Mucosa of stomach (tissue), 1 donor: ENCODE results near the gene YJEFN3.

Experiments
- H3K27me3 ChIP-seq: one replicate; pipeline ENCODE4 v1.7.0; 2013; ENCODE audit warnings: mild to moderate bottlenecking, low read length; ENCODE audit not compliant: control insufficient read depth, insufficient read depth
- H3K36me3 ChIP-seq: one replicate; pipeline ENCODE4 v1.7.0; 2013; ENCODE audit warnings: low read length; ENCODE audit not compliant: control insufficient read depth, insufficient read depth
- H3K4me1 ChIP-seq: one replicate; pipeline ENCODE4 v1.7.0; 2013; ENCODE audit warnings: mild to moderate bottlenecking, low read length; ENCODE audit not compliant: control insufficient read depth, insufficient read depth
- H3K4me3 ChIP-seq: one replicate; pipeline ENCODE4 v1.7.0; 2013; ENCODE audit warnings: low read length
- H3K9ac ChIP-seq: one replicate; pipeline ENCODE4 v1.7.0; 2013; ENCODE audit warnings: mild to moderate bottlenecking, low read length, moderate library complexity
- H3K9me3 ChIP-seq: one replicate; pipeline ENCODE4 v1.7.0; 2013; ENCODE audit warnings: mild to moderate bottlenecking, low read length, moderate library complexity; ENCODE audit not compliant: control insufficient read depth
- donor health status: Pancreatic carcinoma.

YJEFN3 gene

DNA sequence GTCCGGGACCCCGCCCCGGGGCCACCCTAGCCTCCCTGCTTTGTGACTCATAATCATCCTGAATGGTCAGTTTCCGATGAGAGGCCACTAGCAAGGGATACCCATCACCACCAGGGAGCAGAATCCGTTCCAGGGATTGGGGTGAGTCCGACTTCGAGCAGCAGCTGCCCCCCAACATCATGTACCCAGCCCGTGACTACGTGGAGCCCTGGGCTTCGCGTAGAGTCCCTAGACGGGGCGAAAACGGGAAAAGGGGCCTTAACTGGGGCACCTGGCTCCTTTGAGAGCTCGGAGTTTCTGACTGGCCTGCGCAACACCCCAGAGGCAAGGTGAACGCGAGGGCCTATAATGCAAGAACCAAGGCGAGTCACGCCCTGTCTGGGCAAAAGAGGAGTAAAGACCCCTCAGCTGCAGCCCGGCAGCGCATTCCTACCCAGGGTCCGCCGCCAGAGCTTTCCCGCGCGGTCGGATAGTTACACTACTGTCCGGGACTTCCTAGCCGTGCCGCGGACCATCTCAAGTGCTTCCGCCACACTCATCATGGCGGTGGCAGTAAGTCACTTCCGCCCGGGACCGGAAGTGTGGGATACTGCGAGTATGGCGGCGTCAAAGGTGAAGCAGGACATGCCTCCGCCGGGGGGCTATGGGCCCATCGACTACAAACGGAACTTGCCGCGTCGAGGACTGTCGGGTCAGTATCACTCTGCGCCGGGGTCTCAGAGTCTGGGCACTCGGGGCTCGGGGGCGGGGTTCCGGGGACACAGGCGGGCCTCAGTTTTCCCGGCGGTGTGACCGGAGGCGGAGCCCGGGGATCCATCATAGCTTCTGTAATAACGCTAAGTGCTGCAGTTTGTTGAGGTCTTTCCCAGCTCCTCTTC, 12.8 kb upstream of the YJEFN3 start, which contains the start of gene NDUFA13:
Gene NDUFA13 (plus strand): TSS at position 584 of the 878 bp plus-strand sequence. CDS start 14 bp downstream, at position 598.
- H3K4me3 ChIP-seq: peak within 1 kb of the TSS; percentile 97
- no peaks in the 10 kb centered on the region for H3K9me3 ChIP-seq
- H3K9ac ChIP-seq: peak within 1 kb of the TSS; percentile 95
- peaks cover 7% of the 10 kb centered on the region for H3K4me1 ChIP-seq
- H3K36me3 ChIP-seq: no peaks in the 10 kb centered on the region
- no peaks in the 10 kb centered on the region for H3K27me3 ChIP-seq

DNA sequence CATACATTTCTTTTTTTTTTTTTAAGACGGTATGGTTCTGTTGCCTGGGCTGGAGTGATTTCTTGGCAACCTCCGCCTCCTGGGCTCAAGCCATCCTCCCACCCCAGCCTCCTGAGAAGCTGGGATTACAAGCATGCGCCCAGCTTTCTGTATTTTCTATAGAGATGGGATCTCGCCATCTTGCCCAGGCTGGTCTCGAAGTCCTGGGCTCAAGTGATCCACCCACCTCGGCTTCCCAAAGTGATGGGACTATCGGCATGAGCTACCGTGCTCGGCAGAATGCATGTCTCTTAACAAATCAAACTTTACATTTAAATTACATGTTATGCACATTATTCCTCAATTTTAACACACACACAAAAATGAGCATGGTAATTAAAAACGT, 11.5 kb upstream of the YJEFN3 start:
- H3K9me3 ChIP-seq: no peaks in the 10 kb centered on the region
- H3K9ac ChIP-seq: peak overlapping the region; percentile 95
- no peaks in the 10 kb centered on the region for H3K36me3 ChIP-seq
- H3K4me1 ChIP-seq: peaks cover 5% of the 10 kb centered on the region
- H3K4me3 ChIP-seq: no peak overlapping the region
- H3K27me3 ChIP-seq: no peaks in the 10 kb centered on the region

DNA sequence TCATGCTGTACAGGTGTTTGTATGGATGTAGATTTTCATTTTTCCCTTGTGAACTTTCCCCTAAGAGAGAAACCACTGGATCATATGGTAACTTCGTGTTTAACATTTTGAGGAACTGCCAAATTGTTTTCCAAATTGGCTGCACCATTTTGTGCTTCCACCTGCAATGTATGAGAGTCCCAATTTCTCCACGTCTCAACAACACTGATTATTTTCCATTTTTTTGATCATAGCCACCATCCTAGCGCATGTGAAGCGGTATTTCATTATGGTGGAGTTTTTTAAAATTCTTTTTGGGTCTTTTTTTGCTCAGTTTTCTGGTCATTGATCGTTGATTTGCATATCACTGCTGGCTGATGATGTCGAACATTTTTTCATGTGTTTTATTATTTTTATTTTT, 7.7 kb upstream of the YJEFN3 start:
- Histone ChIP-seq H3K9me3 (no peaks in the 10 kb centered on the region), H3K4me1 (no peaks in the 10 kb centered on the region), H3K9ac (no peak overlapping the region), H3K27me3 (no peaks in the 10 kb centered on the region), H3K36me3 (no peaks in the 10 kb centered on the region), H3K4me3 (no peak overlapping the region)

DNA sequence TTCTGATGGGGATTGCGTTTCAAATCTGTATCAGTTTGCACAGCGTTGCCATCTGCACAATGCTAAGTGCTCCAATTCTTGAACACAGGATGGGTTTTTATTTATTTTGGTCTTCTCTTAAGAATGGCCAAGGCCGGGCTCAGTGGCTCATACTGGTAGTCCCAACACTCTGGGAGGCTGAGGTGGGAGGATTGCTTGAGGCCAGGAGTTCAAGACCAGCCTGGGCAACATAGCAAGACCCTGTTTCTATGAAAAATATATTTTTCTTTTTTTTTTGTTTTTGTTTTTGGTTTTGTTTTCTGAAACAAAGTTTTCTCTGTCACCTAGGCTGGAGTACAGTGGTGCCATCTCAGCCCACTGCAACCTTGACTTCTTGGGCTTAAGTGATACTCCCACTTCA, 5.5 kb upstream of the YJEFN3 start:
- H3K36me3 ChIP-seq: peaks cover 7% of the 10 kb centered on the region
- H3K9ac ChIP-seq: no peak overlapping the region
- no peaks in the 10 kb centered on the region for H3K4me1 ChIP-seq
- H3K9me3 ChIP-seq: no peaks in the 10 kb centered on the region
- H3K4me3 ChIP-seq: no peak overlapping the region
- no peaks in the 10 kb centered on the region for H3K27me3 ChIP-seq

DNA sequence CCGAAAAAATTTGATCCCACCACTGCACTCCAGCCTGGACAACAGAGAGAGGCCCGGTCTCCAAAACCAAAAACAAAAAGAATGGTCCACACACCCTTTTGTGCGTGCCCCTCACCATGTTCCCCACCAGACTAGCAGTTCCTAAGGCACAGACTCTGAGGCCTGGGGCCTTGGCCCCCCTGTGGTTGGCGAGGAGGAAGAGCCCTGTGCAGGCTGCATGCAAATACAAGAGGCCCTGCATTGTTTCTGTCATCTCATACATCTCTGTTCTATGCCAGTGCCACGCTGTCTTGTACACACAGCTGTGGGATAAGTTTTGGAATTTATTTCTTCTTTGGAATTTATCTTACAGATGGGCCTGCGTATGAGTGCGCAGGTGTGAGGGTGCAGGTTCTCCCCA, 4.7 kb upstream of the YJEFN3 start:
- H3K27me3 ChIP-seq: no peaks in the 10 kb centered on the region
- peaks cover 8% of the 10 kb centered on the region for H3K36me3 ChIP-seq
- no peak overlapping the region for H3K9ac ChIP-seq
- no peak overlapping the region for H3K4me3 ChIP-seq
- no peaks in the 10 kb centered on the region for H3K4me1 ChIP-seq
- no peaks in the 10 kb centered on the region for H3K9me3 ChIP-seq

DNA sequence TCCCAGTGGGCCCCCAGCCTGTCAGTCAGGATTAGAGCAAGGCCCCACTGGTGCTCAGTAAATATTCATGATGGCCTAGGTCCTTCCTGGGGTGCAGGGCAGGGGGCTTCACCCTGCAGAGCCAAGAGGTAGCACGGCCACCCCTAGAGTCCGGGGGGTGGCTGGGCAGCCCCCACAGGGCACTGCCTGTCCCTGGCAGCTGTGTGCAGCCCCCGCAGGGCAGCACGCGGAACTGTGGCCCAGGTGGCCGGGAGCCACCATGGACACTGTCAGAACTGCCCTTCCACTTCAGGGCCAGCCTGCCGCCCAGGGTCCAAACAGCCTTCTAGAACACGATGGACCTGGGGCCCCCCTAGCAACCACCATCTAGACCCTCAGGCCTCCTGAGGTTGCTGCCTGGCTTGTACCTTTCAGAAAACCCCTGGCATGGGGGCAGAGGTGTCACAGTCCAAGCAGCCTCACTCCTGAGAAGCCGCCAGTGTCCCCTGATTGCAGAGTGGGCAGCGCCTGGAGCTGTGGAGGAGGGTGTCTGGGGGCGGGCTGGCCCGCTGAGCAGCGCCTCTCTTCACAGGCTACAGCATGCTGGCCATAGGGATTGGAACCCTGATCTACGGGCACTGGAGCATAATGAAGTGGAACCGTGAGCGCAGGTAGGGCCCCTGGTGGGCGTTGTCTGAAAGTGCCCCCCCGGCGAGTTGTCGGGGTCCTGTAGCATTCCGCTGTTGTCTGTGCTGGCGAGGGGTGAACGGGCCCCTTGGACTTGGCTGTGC, 2.9 kb upstream of the YJEFN3 start:
- Histone ChIP-seq H3K4me3 (no peak overlapping the region), H3K9ac (no peak overlapping the region), H3K4me1 (no peaks in the 10 kb centered on the region), H3K36me3 (peaks cover 8% of the 10 kb centered on the region), H3K27me3 (no peaks in the 10 kb centered on the region), H3K9me3 (no peaks in the 10 kb centered on the region)

DNA sequence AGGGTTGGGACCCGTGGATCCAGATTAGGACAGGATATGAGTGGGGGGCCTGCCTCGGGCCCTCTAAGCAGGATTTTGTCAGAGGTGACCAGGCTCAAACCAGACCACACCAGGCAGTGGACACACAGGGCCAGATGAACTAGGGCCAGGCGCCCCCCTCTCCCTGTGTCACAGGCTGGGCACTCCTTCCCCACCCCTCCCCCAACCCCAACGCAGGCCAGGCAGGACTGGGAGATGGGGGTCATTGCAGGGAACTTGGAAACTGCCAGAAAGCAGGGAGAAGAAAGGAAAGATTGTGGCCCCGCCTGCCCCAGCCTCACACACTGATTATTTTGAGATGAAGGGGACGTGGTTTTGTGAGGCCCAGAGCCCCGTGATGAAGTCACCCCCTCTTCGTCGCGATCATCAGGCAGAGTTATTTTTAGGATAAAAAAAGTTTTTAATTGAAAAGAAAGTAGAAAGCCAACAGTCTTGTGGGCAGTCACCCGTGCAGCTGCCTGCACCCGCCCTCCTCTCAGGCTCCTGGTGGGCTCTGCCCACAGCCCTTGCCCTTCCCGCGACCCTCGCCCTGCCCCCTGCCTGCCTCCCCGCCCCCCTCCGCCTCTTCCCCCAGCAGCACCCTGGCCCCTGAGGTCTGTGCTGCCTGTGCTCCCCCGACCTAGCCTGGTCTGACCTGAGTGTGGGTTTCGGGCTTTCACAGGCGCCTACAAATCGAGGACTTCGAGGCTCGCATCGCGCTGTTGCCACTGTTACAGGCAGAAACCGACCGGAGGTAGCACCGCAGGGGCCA, 1.9 kb upstream of the YJEFN3 start:
- H3K4me1 ChIP-seq: no peaks in the 10 kb centered on the region

DNA sequence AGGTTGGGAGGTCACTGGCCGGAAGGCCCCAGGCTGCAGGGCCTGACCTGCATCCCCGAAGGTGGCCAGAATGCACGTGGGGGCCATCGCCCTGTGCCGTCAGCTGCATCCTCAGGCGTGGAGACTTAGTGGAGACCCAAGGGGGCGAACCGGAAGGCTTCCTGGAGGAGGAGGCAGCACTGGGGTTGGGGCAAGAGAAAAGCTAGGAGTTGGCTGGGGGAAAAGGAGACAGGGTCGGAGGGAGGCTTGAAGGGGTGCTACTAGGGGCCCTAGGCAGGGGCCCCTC, 1.4 kb upstream of the YJEFN3 start:
- H3K9me3 ChIP-seq: no peaks in the 10 kb centered on the region
- H3K27me3 ChIP-seq: no peaks in the 10 kb centered on the region
- peaks cover 5% of the 10 kb centered on the region for H3K4me1 ChIP-seq
- H3K36me3 ChIP-seq: peaks cover 8% of the 10 kb centered on the region
- no peak overlapping the region for H3K4me3 ChIP-seq
- no peak overlapping the region for H3K9ac ChIP-seq

More for the DNA sequence above, 1.9 kb upstream of the YJEFN3 start:
- no peak overlapping the region for H3K9ac ChIP-seq
- H3K36me3 ChIP-seq: peaks cover 8% of the 10 kb centered on the region
- no peak overlapping the region for H3K4me3 ChIP-seq
- no peaks in the 10 kb centered on the region for H3K9me3 ChIP-seq
- H3K27me3 ChIP-seq: no peaks in the 10 kb centered on the region

DNA sequence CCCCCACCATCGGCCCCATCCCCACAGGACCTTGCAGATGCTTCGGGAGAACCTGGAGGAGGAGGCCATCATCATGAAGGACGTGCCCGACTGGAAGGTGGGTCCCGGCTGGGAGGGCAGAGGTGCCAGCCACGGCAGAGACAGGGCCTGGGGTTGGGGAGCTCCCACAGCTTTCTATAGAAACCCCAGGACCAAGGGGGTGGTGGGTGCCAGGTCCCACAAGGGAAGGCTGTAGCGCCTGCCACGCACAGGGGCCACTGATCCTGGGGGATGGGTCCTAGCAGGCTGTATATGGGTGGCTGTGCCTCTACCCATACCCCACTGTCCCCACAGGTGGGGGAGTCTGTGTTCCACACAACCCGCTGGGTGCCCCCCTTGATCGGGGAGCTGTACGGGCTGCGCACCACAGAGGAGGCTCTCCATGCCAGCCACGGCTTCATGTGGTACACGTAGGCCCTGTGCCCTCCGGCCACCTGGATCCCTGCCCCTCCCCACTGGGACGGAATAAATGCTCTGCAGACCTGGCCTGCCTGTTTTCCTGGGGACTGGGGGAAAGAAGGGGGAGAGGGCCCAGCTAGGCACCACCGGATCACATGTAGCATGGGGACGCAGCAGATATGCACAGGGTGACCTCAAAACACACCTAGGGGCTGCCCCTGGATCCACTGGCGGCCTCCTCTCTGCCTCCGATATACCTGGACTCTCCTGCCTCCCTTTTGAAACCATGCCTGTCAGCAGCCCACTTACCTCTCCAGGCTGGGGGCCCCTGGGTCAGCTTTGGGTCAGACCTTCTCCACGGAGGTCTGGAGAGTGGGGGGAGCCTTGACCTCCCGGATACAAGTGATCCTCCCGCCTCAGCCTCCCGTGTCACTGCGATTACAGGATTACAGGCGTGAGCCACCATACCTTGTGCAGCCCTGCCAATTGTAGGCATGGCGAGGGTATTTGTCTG, 761 bp upstream of the YJEFN3 start:
- H3K4me3 ChIP-seq: no peak overlapping the region
- peaks cover 7% of the 10 kb centered on the region for H3K4me1 ChIP-seq
- no peak overlapping the region for H3K9ac ChIP-seq
- no peaks in the 10 kb centered on the region for H3K9me3 ChIP-seq
- peaks cover 8% of the 10 kb centered on the region for H3K36me3 ChIP-seq
- H3K27me3 ChIP-seq: no peaks in the 10 kb centered on the region

DNA sequence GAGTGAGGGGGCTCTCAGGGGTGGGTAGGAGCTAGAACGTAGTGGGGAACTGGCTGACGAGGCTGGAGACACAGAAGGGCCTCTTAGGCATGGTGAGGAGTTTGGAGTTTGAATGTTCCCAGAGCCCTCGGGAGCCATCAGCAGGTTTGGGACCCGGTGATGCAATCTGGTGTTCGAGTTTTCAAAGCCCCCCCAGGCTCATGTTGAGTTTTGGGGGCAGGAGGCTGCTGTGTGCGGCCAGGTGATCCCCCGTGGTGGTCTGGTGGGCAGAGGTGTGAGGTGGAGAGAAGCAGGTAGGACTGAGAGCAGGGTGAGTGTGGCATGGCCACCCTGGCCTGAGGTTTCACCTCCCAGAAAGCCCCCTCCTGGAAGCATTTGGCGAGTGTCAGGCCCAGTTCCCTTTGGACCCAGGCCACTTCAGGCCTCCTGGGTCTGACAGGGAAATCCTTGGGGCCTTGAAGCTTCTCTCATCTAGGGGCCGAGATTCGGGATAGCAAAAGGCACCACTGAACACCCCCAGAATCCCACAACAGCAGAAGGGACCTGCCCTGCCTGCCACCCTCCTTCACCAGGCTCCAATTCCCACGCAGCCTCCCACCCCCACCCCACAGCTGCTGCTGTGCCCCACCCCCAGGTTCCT, 1.2 kb downstream of the YJEFN3 start:
- Histone ChIP-seq H3K4me3 (no peak overlapping the region), H3K4me1 (peaks cover 7% of the 10 kb centered on the region), H3K27me3 (no peaks in the 10 kb centered on the region), H3K9me3 (no peaks in the 10 kb centered on the region), H3K9ac (no peak overlapping the region), H3K36me3 (peaks cover 8% of the 10 kb centered on the region)

DNA sequence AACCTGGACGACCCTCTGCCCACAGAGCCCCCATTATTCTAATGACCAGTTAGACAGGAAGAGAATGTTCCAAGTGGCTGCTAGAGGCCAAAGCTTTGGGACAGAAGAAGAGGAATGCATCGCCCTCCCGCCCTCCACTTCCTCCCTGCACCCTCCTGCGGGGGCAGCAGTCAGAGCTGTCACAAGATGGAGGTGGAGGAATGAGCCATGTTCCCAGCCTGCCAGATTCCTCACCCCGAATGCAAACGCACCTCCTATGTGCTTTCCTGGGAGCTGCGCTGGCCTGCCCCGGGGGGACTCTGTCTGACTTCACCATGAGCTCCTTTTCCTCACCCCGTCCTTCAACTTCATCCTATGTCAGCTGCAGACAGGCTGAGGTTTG, 1.7 kb downstream of the YJEFN3 start:
- peaks cover 8% of the 10 kb centered on the region for H3K36me3 ChIP-seq
- H3K4me3 ChIP-seq: no peak overlapping the region
- no peaks in the 10 kb centered on the region for H3K27me3 ChIP-seq
- peaks cover 7% of the 10 kb centered on the region for H3K4me1 ChIP-seq
- H3K9ac ChIP-seq: no peak overlapping the region
- no peaks in the 10 kb centered on the region for H3K9me3 ChIP-seq
